Astrocyte (in vitro differentiated cells and primary cell): ENCODE results near the gene CTXN3. TPM values are rescaled to one million over a fixed set of nuclear protein-coding genes. Genes with fewer than 3 reads are reported as not detected.

Experiments
- DNase-seq: peaks from one replicate; pipeline ENCODE4 v3.0.0-alpha.2; 2010; ENCODE audit warnings: low read depth
- FAIRE-seq: peaks from 2 replicates; lab custom pipeline; 2011; peaks lifted over from hg19 to GRCh38; lab: Jason Lieb, UNC
- H2AFZ ChIP-seq: 2 replicates; pipeline ENCODE4 v1.6.0; 2012; ENCODE audit warnings: low read depth, low read length, inconsistent platforms
- H3K27ac ChIP-seq: 2 replicates; pipeline ENCODE4 v1.5.1; 2011; ENCODE audit warnings: low read depth, low read length, inconsistent platforms
- H3K27me3 ChIP-seq: 2 replicates; pipeline ENCODE4 v1.6.0; 2011; ENCODE audit warnings: low read length, inconsistent platforms; ENCODE audit not compliant: insufficient read depth
- H3K36me3 ChIP-seq: 2 replicates; pipeline ENCODE4 v1.5.1; 2011; ENCODE audit warnings: low read length, inconsistent platforms; ENCODE audit not compliant: insufficient read depth
- H3K4me1 ChIP-seq: 2 replicates; pipeline ENCODE4 v1.5.1; 2011; ENCODE audit warnings: low read length, inconsistent platforms; ENCODE audit not compliant: insufficient read depth
- H3K4me2 ChIP-seq: 2 replicates; pipeline ENCODE4 v1.6.0; 2012; ENCODE audit warnings: low read length, inconsistent platforms
- H3K4me3 ChIP-seq: 2 replicates; pipeline ENCODE4 v1.5.1; 2011; ENCODE audit warnings: low read depth, mild to moderate bottlenecking, low read length, inconsistent platforms; ENCODE audit not compliant: insufficient read depth
- H3K79me2 ChIP-seq: 2 replicates; pipeline ENCODE4 v1.6.0; 2012; ENCODE audit warnings: mild to moderate bottlenecking, low read length, inconsistent platforms; ENCODE audit not compliant: insufficient read depth
- H3K9ac ChIP-seq: 2 replicates; pipeline ENCODE4 v1.6.0; 2012; ENCODE audit warnings: mild to moderate bottlenecking, low read length, inconsistent platforms
- H3K9me3 ChIP-seq: 2 replicates; pipeline ENCODE4 v1.5.1; 2012; ENCODE audit warnings: low read depth, mild to moderate bottlenecking, low read length, inconsistent platforms; ENCODE audit not compliant: insufficient read depth
- H4K20me1 ChIP-seq: 2 replicates; pipeline ENCODE4 v1.6.0; 2012; ENCODE audit warnings: low read length, inconsistent platforms; ENCODE audit not compliant: insufficient read depth
- H3K27ac Mint-ChIP-seq: one replicate; pipeline ENCODE4 v1.8.0; 2021; ENCODE audit warnings: mild to moderate bottlenecking, mixed read lengths; ENCODE audit not compliant: unreplicated experiment
- H3K27me3 Mint-ChIP-seq: one replicate; pipeline ENCODE4 v1.8.0; 2021; ENCODE audit warnings: low read depth, mixed read lengths; ENCODE audit not compliant: unreplicated experiment
- H3K36me3 Mint-ChIP-seq: one replicate; pipeline ENCODE4 v1.8.0; 2021; ENCODE audit warnings: low read depth, mixed read lengths; ENCODE audit not compliant: unreplicated experiment
- H3K4me1 Mint-ChIP-seq: one replicate; pipeline ENCODE4 v1.8.0; 2021; ENCODE audit warnings: low read depth, mixed read lengths; ENCODE audit not compliant: unreplicated experiment
- H3K4me3 Mint-ChIP-seq: one replicate; pipeline ENCODE4 v1.8.0; 2021; ENCODE audit warnings: mild to moderate bottlenecking, moderate library complexity, mixed read lengths; ENCODE audit not compliant: unreplicated experiment
- H3K9me3 Mint-ChIP-seq: one replicate; pipeline ENCODE4 v1.8.0; 2021; ENCODE audit warnings: mild to moderate bottlenecking, mixed read lengths; ENCODE audit not compliant: unreplicated experiment
- CTCF ChIP-seq: IDR thresholded peaks from 2 replicates; pipeline ENCODE4 v1.5.1; 2011; ENCODE audit warnings: low read depth, mild to moderate bottlenecking, inconsistent platforms, low read length, moderate library complexity; ENCODE audit not compliant: insufficient read depth
- EZH2 ChIP-seq: IDR thresholded peaks from 2 replicates; pipeline ENCODE4 v1.6.1; 2012; ENCODE audit warnings: mild to moderate bottlenecking, low read length, inconsistent platforms; ENCODE audit not compliant: insufficient read depth
- total RNA-seq: library from RNA; stranded (reverse); gene quantifications from 2 replicates; pipeline ENCODE4 v1.2.1, GENCODE V29; 2021

Gene CTXN3
- total RNA-seq, 1 donor from 2014 or later: not detected

- Mint-ChIP-seq H3K4me1 (peaks cover 6% of the 10 kb centered on the region), H3K27ac (no peak overlapping the region), H3K4me3 (no peak overlapping the region), H3K9me3 (peaks cover 3% of the 10 kb centered on the region), H3K27me3 (no peaks in the 10 kb centered on the region), H3K36me3 (no peaks in the 10 kb centered on the region)
- Histone ChIP-seq H3K4me2 (no peak overlapping the region), H3K27ac (no peak overlapping the region), H3K79me2 (no peaks in the 10 kb centered on the region), H4K20me1 (no peaks in the 10 kb centered on the region), H3K9ac (no peak overlapping the region), H3K4me1 (no peaks in the 10 kb centered on the region), H3K27me3 (no peaks in the 10 kb centered on the region), H3K4me3 (no peak overlapping the region), H3K9me3 (no peaks in the 10 kb centered on the region), H3K36me3 (no peaks in the 10 kb centered on the region), H2AFZ (no peak overlapping the region)
- DNase-seq (no peak), FAIRE-seq (no peak)
- no peak for TF ChIP-seq CTCF
- no peak for TF ChIP-seq EZH2
Measured at GRCh38 chr5:127619908-127620479, 28.9 kb upstream of the CTXN3 start.

- H3K4me1 ChIP-seq: no peaks in the 10 kb centered on the region
- H3K36me3 ChIP-seq: no peaks in the 10 kb centered on the region
- no peak overlapping the region for H3K4me2 ChIP-seq
- no peaks in the 10 kb centered on the region for H3K79me2 ChIP-seq
- no peaks in the 10 kb centered on the region for H3K27me3 Mint-ChIP-seq
- H3K27me3 ChIP-seq: no peaks in the 10 kb centered on the region
- H3K9me3 ChIP-seq: no peaks in the 10 kb centered on the region
- H3K36me3 Mint-ChIP-seq: no peaks in the 10 kb centered on the region
- H3K9ac ChIP-seq: no peak overlapping the region
- no peak overlapping the region for H3K4me3 ChIP-seq
- H2AFZ ChIP-seq: no peak overlapping the region
- TF ChIP-seq EZH2 (no peak), CTCF (no peak)
- FAIRE-seq (no peak), DNase-seq (no peak)
- H3K4me3 Mint-ChIP-seq: no peak overlapping the region
- no peak overlapping the region for H3K27ac Mint-ChIP-seq
- peaks cover 3% of the 10 kb centered on the region for H3K9me3 Mint-ChIP-seq
- no peak overlapping the region for H3K27ac ChIP-seq
- H4K20me1 ChIP-seq: no peaks in the 10 kb centered on the region
- peaks cover 3% of the 10 kb centered on the region for H3K4me1 Mint-ChIP-seq
Measured at GRCh38 chr5:127621601-127622325, 27.1 kb upstream of the CTXN3 start.

GRCh38 chr5:127634007-127634406, 14.9 kb upstream of the CTXN3 start:
- Histone ChIP-seq H4K20me1 (no peaks in the 10 kb centered on the region), H3K4me1 (no peaks in the 10 kb centered on the region), H3K4me3 (no peak overlapping the region), H3K9me3 (no peaks in the 10 kb centered on the region), H3K79me2 (no peaks in the 10 kb centered on the region), H3K27ac (no peak overlapping the region), H3K9ac (no peak overlapping the region), H3K27me3 (no peaks in the 10 kb centered on the region), H3K36me3 (no peaks in the 10 kb centered on the region), H3K4me2 (no peak overlapping the region), H2AFZ (no peak overlapping the region)
- Mint-ChIP-seq H3K27me3 (peaks cover 8% of the 10 kb centered on the region), H3K27ac (no peak overlapping the region), H3K4me1 (peaks cover 3% of the 10 kb centered on the region), H3K36me3 (no peaks in the 10 kb centered on the region), H3K4me3 (no peak overlapping the region), H3K9me3 (no peaks in the 10 kb centered on the region)
- FAIRE-seq (no peak), DNase-seq (no peak)
- TF ChIP-seq CTCF: no peak
